Psoas muscle (tissue), 8 donors: ENCODE results near the gene MTFMT. TPM values are rescaled to one million over a fixed set of nuclear protein-coding genes. Genes with fewer than 3 reads are reported as not detected.

Experiments used
- ATAC-seq, 4 donors: fragments of 200-7000 bp; cut with Tn5 transposase; one replicate each; pipeline ENCODE4 v1.9.1; 2020; ENCODE audit warnings: moderate library complexity in 3 of 4, mild to moderate bottlenecking in 2 of 4
- DNase-seq, 2 donors: peaks; one replicate each; pipeline ENCODE4 v3.0.0-alpha.2; 2020
- H3K27ac ChIP-seq: fragments of 200-600 bp; one replicate; pipeline ENCODE4 v1.8.0; 2022
- H3K27me3 ChIP-seq, 3 donors: fragments of 200-600 bp in 1 of 3; one replicate each; pipeline versions ENCODE4 v1.6.1 to v1.8.0; 2013 to 2022; ENCODE audit warnings: low read length in 2 of 3, mild to moderate bottlenecking in 2 of 3, moderate library complexity in 1 of 3; ENCODE audit not compliant: insufficient read depth in 3 of 3
- H3K36me3 ChIP-seq, 2 donors: fragments of 200-600 bp in 1 of 2; one replicate each; pipeline versions ENCODE4 v1.6.1 to v1.8.0; 2013 to 2022; ENCODE audit warnings: low read depth in 1 of 2, mild to moderate bottlenecking in 1 of 2, moderate library complexity in 1 of 2; ENCODE audit not compliant: insufficient read depth in 1 of 2
- H3K4me1 ChIP-seq: fragments of 200-600 bp; one replicate; pipeline ENCODE4 v1.8.0; 2022
- H3K4me3 ChIP-seq: fragments of 200-600 bp; one replicate; pipeline ENCODE4 v1.8.0; 2022; ENCODE audit warnings: mild to moderate bottlenecking
- H3K9me3 ChIP-seq: fragments of 200-600 bp; one replicate; pipeline ENCODE4 v1.8.0; 2022
- CTCF ChIP-seq: fragments of 200-600 bp; IDR thresholded peaks from one replicate; pipeline ENCODE4 v1.8.0; 2022; ENCODE audit warnings: antibody characterized with exemption
- WGBS, 3 donors: extraction: QIAGEN DNeasy Blood & Tissue Kit; methylation state at CpG; one replicate each; pipeline versions ENCODE4 v1.1.6 to v1.1.7; 2013; 5-methylcytosine and 5-hydroxymethylcytosine counted together
- intact Hi-C, 2 donors: fragments of 100-400 bp; cut with DNase I; formaldehyde crosslinking; loops; one replicate each; pipeline versions ENCODE4 v1.11.0 to v1.14.2; 2022
- polyA plus RNA-seq, 3 donors: library from polyadenylated mRNA; stranded (reverse); fragments of 200-250 nt; gene quantifications; one replicate each; pipeline ENCODE4 v1.2.3, GENCODE V29; 2013
- total RNA-seq, 4 donors: library from RNA; stranded (reverse); fragmentation: NEBNext Ultra II Directional in 2 of 4; extraction: Animal tissue kit (Norgen Biotek cat#: 25700) in 2 of 4; gene quantifications; one replicate each; pipeline versions ENCODE4 v1.2.1 to v1.2.4, GENCODE V29; 2021 to 2023
- donor health status: healthy with polysubstance abuse.
- donor health status: DM: no; HTN: no; CAD: no; lungs with moderate emphysema.
- donor health status: Bipolar disorder and iron deficiency.
- donor health status: healthy.
- donor health status: DM: yes; HTN: yes; CAD: no.
- donor health status: DM: no; HTN: no; CAD: no.
- donor health status: DM: no; HTN: no; CAD: no.
- donor health status: DM: yes; HTN: yes; CAD: no.

MTFMT gene
- total and polyA plus RNA-seq, 7 donors, result 9.4 to 18.1 (median 14.0) TPM

DNA sequence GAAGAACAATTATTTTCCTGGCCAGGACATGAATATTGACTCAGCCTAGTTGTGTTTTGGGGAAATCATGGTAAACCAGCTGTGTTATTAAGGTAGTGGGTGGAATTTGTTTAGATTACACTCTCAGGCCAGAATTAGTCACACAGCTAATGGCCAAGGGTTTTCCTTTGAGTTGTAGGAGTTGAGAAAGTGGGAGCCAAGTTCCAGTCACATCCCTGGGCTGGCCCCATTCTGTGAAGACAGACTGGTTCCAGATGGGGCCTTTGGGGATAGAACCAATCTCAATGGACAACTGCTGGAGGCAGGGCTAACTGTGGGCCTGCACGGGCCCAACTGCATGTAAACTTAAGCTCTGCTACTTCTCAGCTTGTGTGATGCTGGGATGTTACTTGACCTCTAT, 39.7 kb upstream of the MTFMT start:
- no peak overlapping the region for H3K4me3 ChIP-seq
- H3K4me1 ChIP-seq, result peaks cover 33% of the 10 kb centered on the region
- no peaks in the 10 kb centered on the region for H3K36me3 ChIP-seq
- H3K27ac ChIP-seq, result peak overlapping the region; percentile 59
- H3K9me3 ChIP-seq, result no peaks in the 10 kb centered on the region
- TF ChIP-seq CTCF, result no peak
- peak in 1 of 2 donors; percentile 32 for DNase-seq
- 41 to 52% (median 47%) methylated on average over 1 of the region's 1 CpG for WGBS, 3 donors
- ATAC-seq, result peak in 3 of 4 donors; percentile 19 to 56 (median 23)
- peaks cover 0 to 5% (median 2%) of the 10 kb centered on the region in 3 donors for H3K27me3 ChIP-seq
- intact Hi-C loops, result no loop called here

- Histone ChIP-seq H3K4me3 (peak overlapping the region; percentile 65), H3K9me3 (no peaks in the 10 kb centered on the region), H3K27ac (peak overlapping the region; percentile 59), H3K4me1 (peaks cover 33% of the 10 kb centered on the region), H3K27me3 (peaks cover 0 to 5% (median 2%) of the 10 kb centered on the region in 3 donors), H3K36me3 (no peaks in the 10 kb centered on the region)
- intact Hi-C loops, result no loop called here
- TF ChIP-seq CTCF, result no peak
- WGBS, 3 donors, result 77 to 90% (median 83%) methylated on average over 3 of the region's 3 CpGs
- no peak for ATAC-seq
- no peak for DNase-seq
Observed at GRCh38 chr15:65068403-65068788, 39.0 kb upstream of the MTFMT start.

DNA sequence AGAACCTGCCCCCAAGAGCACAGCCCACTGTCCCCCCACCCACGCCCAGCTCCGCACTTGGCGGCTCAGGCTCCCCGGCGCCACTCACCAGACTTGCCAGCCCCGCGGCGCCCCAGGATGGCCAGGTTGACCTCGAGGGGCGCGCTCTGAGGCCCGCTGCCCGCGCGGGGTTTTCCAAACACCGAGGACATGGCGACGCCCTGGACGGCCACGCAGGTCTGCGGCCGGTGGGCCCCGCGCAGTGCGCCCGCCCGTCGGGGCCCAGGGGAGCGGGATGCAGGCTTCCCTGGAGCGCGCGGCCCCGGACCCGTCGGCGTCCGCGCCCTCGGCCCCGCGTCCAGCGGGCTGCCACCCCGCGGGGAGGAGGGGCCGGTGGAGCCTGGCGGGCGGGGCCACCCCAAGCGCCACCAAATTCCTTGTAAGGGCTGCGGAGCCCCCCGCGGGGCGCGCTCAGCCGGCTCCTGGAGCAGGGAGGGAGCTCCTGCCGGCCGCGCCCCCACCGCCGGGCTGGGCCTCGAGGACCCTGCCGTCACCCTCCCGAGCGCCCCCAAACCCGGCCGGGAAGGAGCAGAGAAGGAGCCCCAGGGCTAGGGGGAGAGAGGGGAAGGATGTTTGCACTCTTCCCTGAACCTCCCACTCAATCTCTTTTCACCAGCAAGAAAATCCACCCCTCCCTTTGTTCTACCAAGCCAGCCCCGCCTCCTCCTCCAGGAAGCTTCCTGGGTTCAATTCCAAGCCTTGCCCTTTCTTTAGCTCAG, 38.4 kb upstream of the MTFMT start, which contains the start of gene RASL12:
Gene RASL12, minus strand, starts transcription at position 347 of the 758 bp plus-strand sequence. Its CDS starts 156 bp downstream, at position 191.
- Histone ChIP-seq H3K4me1 (peaks cover 33% of the 10 kb centered on the region), H3K9me3 (no peaks in the 10 kb centered on the region), H3K27ac (peak within 1 kb of the TSS; percentile 59), H3K36me3 (no peaks in the 10 kb centered on the region), H3K4me3 (peak within 1 kb of the TSS; percentile 65), H3K27me3 (peaks cover 0 to 5% (median 2%) of the 10 kb centered on the region in 3 donors)
- no peak for TF ChIP-seq CTCF
- intact Hi-C loops, result no loop called here
- peak in 2 of 4 donors; percentile 4 to 35 for ATAC-seq
- 7 to 9% (median 9%) methylated on average over 28 to 66 of the region's 66 CpGs for WGBS, 3 donors
- no peak for DNase-seq

GRCh38 chr15:65067317-65067644, 37.8 kb upstream of the MTFMT start:
- Histone ChIP-seq H3K27me3 (peaks cover 0 to 5% (median 2%) of the 10 kb centered on the region in 3 donors), H3K36me3 (no peaks in the 10 kb centered on the region), H3K4me3 (peak overlapping the region; percentile 65), H3K27ac (peak overlapping the region; percentile 59), H3K4me1 (peaks cover 32% of the 10 kb centered on the region), H3K9me3 (no peaks in the 10 kb centered on the region)
- intact Hi-C loops, result no loop called here
- 40 to 44% (median 41%) methylated on average over 7 to 8 of the region's 8 CpGs for WGBS, 3 donors
- ATAC-seq (no peak), DNase-seq (no peak)
- no peak for TF ChIP-seq CTCF
